ENCODE measurements around the gene ADAD2. TPM values are rescaled to one million over a fixed set of nuclear protein-coding genes. Genes with fewer than 3 reads are reported as not detected.

The ADAD2 gene
- total RNA-seq, 1 donor from 2014 or later = not detected

GRCh38 chr16:84178146-84178765 lies 12.7 kb upstream of the ADAD2 start:
- Histone ChIP-seq H3K9ac (no peak overlapping the region), H3K79me2 (ENCODE audit: low read depth) (peaks cover 2% of the 10 kb centered on the region), H3F3A (ENCODE audit: low read depth) (no peaks in the 10 kb centered on the region), H3K4me2 (no peak overlapping the region), H4K20me1 (ENCODE audit: low read depth) (no peaks in the 10 kb centered on the region), H2AFZ (replicated peaks) (no peak overlapping the region), H3K4me1 (no peaks in the 10 kb centered on the region), H3K36me3 (no peaks in the 10 kb centered on the region), H3K27me3 (no peaks in the 10 kb centered on the region), H3K9me3 (ENCODE audit: low read depth) (no peaks in the 10 kb centered on the region), H3K27ac (no peak overlapping the region), H3K4me3 (no peak overlapping the region)
- Mint-ChIP-seq H3K36me3 (no peaks in the 10 kb centered on the region), H3K9me3 (no peaks in the 10 kb centered on the region), H3K27me3 (ENCODE audit: insufficient read depth, low read depth) (peaks cover 6% of the 10 kb centered on the region), H3K4me1 (peaks cover 5% of the 10 kb centered on the region), H3K27ac (no peak overlapping the region), H3K4me3 (no peak overlapping the region)
- no peak for DNase-seq (ENCODE audit: low spot score)
- TF ChIP-seq EZH2phosphoT487 (IDR thresholded peaks at IDR 0.05) = no peak
- no peak for TF ChIP-seq EZH2 (IDR thresholded peaks at IDR 0.05)
- no peak for TF ChIP-seq CTCF (IDR thresholded peaks at IDR 0.05)

GRCh38 chr16:84178892-84179611 lies 11.9 kb upstream of the ADAD2 start:
- no peak for DNase-seq (ENCODE audit: low spot score)
- no peaks in the 10 kb centered on the region for H3K36me3 Mint-ChIP-seq
- H3K27ac ChIP-seq = no peak overlapping the region
- no peaks in the 10 kb centered on the region for H3F3A ChIP-seq (ENCODE audit: low read depth)
- H3K4me2 ChIP-seq = no peak overlapping the region
- no peaks in the 10 kb centered on the region for H3K9me3 ChIP-seq (ENCODE audit: low read depth)
- H4K20me1 ChIP-seq (ENCODE audit: low read depth) = no peaks in the 10 kb centered on the region
- H3K4me1 ChIP-seq = no peaks in the 10 kb centered on the region
- no peaks in the 10 kb centered on the region for H3K27me3 ChIP-seq
- H3K9ac ChIP-seq = no peak overlapping the region
- peaks cover 5% of the 10 kb centered on the region for H3K4me1 Mint-ChIP-seq
- peaks cover 3% of the 10 kb centered on the region for H3K27me3 Mint-ChIP-seq (ENCODE audit: insufficient read depth, low read depth)
- H3K36me3 ChIP-seq = no peaks in the 10 kb centered on the region
- no peaks in the 10 kb centered on the region for H3K9me3 Mint-ChIP-seq
- H3K27ac Mint-ChIP-seq = no peak overlapping the region
- no peak overlapping the region for H3K4me3 ChIP-seq
- no peak overlapping the region for H3K4me3 Mint-ChIP-seq
- peaks cover 10% of the 10 kb centered on the region for H3K79me2 ChIP-seq (ENCODE audit: low read depth)
- TF ChIP-seq CTCF (IDR thresholded peaks at IDR 0.05) (no peak), EZH2phosphoT487 (IDR thresholded peaks at IDR 0.05) (no peak), EZH2 (IDR thresholded peaks at IDR 0.05) (no peak)
- H2AFZ ChIP-seq (replicated peaks) = no peak overlapping the region

GRCh38 chr16:84179612-84180320 lies 11.2 kb upstream of the ADAD2 start:
- Histone ChIP-seq H3K27ac (no peak overlapping the region), H3F3A (ENCODE audit: low read depth) (no peaks in the 10 kb centered on the region), H3K9me3 (ENCODE audit: low read depth) (no peaks in the 10 kb centered on the region), H3K4me1 (no peaks in the 10 kb centered on the region), H2AFZ (replicated peaks) (no peak overlapping the region), H3K4me2 (no peak overlapping the region), H3K36me3 (no peaks in the 10 kb centered on the region), H3K27me3 (no peaks in the 10 kb centered on the region), H3K9ac (no peak overlapping the region), H3K4me3 (no peak overlapping the region), H3K79me2 (ENCODE audit: low read depth) (peaks cover 17% of the 10 kb centered on the region), H4K20me1 (ENCODE audit: low read depth) (no peaks in the 10 kb centered on the region)
- H3K9me3 Mint-ChIP-seq = no peaks in the 10 kb centered on the region
- H3K27me3 Mint-ChIP-seq (ENCODE audit: insufficient read depth, low read depth) = peaks cover 2% of the 10 kb centered on the region
- H3K4me3 Mint-ChIP-seq = no peak overlapping the region
- H3K36me3 Mint-ChIP-seq = peaks cover 4% of the 10 kb centered on the region
- H3K4me1 Mint-ChIP-seq = peaks cover 8% of the 10 kb centered on the region
- no peak for TF ChIP-seq CTCF (IDR thresholded peaks at IDR 0.05)
- no peak for TF ChIP-seq EZH2 (IDR thresholded peaks at IDR 0.05)
- no peak for TF ChIP-seq EZH2phosphoT487 (IDR thresholded peaks at IDR 0.05)
- DNase-seq (ENCODE audit: low spot score) = no peak
- no peak overlapping the region for H3K27ac Mint-ChIP-seq
